Vagina (tissue), 2 donors: ENCODE results near the gene CRHR1.

Experiments
- CTCF ChIP-seq, 3 experiments: fragments of 450-650 bp in 2 of 3; fragments of 200-600 bp in 1 of 3; sonication (generic) in 1 of 3; IDR thresholded peaks; one replicate each; pipeline ENCODE4 v1.5.1; 2017 to 2019; ENCODE audit warnings: antibody characterized with exemption in 3 of 3, mild to moderate bottlenecking in 2 of 3, moderate library complexity in 2 of 3
- POLR2A ChIP-seq, 2 donors: fragments of 450-650 bp; IDR thresholded peaks; one replicate each; pipeline ENCODE4 v1.6.1; 2017; ENCODE audit warnings: antibody characterized with exemption in 2 of 2, mild to moderate bottlenecking in 2 of 2, moderate library complexity in 2 of 2
- POLR2AphosphoS5 ChIP-seq, 2 donors: sonication (generic); formaldehyde crosslinking; IDR thresholded peaks; one replicate each; pipeline ENCODE4 v1.9.0; 2017; ENCODE audit warnings: antibody characterized with exemption in 2 of 2, mild to moderate bottlenecking in 2 of 2, low read depth in 1 of 2; ENCODE audit not compliant: insufficient read depth in 1 of 2

- no peak for TF ChIP-seq CTCF (IDR thresholded peaks at IDR 0.05)
- no peak for TF ChIP-seq POLR2A (IDR thresholded peaks at IDR 0.05)
- TF ChIP-seq POLR2AphosphoS5 (IDR thresholded peaks at IDR 0.05; ENCODE audit: insufficient read depth in 1 of 2, low read depth in 1 of 2), result no peak
Measured at GRCh38 chr17:45749831-45750335, 34.2 kb upstream of the CRHR1 start.
